Stimulated activated CD4-positive, alpha-beta T cell treated with anti-CD3 and anti-CD28 coated beads, Interleukin-1b, Interleukin-23, amount 100 ng/mL, for 24 hours (primary cell): Measurements from ENCODE around the gene ABCA3.
"Not testable (repeated sequence)": the region's sequence is repeated elsewhere in the genome, so short reads cannot be mapped to it uniquely, and the experiment has no call there.

ENCODE experiments used
- DNase-seq, 4 experiments: peaks; one replicate each; pipeline ENCODE4 v3.0.0-alpha.2; 2020; ENCODE audit warnings: low read depth in 4 of 4, low spot score in 1 of 4

The ABCA3 gene

DNA sequence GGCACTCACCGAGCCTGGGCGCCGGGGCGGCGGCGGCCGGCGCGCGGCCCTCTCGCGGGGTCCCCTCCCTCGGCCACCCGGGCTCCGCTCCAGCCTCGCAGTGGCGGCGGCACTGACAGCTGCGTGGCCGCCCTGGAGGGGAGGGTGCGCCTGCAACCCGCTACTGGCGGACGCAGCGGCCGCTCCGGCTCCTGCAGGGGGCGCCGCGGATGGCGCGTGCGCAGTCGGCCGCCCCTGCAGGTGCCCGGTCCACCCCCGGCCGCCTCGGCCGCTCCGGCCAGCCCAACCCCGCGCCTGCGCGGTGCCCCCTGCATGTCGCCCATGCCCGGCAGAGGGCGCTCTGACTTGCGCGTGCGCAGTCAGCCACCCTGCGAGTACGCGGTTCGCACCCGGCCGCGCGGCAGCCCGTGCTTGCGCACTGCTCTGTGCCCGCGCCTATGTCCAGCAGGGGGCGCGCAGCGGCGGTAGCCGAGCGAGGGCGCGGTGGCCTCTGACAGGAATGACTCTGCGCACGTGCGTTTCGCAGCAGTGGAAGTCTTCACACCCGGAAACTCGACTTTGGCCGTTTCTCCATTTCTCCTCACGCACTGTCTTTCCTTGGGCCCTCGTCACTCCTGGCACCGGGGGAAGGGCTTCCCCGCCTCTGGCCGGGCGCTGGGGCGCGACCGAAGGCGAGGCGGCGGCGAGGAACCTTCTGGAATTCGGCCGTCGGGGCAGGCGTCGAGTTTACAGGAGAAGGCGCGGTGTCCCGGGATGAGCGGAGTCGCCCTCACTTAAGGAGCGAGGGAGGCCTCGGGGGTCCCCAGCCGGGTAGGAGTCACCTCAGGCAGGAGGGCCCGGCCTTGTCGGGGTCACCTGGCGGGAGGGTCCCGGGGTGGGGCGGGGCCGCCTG is at the start of gene ABCA3:
Gene ABCA3, minus strand, starts transcription at position 165 of the 892 bp plus-strand sequence. CDS start 14,262 bp downstream, outside the sequence.
- peak; percentile 75 to 94 (median 90) for DNase-seq

DNA sequence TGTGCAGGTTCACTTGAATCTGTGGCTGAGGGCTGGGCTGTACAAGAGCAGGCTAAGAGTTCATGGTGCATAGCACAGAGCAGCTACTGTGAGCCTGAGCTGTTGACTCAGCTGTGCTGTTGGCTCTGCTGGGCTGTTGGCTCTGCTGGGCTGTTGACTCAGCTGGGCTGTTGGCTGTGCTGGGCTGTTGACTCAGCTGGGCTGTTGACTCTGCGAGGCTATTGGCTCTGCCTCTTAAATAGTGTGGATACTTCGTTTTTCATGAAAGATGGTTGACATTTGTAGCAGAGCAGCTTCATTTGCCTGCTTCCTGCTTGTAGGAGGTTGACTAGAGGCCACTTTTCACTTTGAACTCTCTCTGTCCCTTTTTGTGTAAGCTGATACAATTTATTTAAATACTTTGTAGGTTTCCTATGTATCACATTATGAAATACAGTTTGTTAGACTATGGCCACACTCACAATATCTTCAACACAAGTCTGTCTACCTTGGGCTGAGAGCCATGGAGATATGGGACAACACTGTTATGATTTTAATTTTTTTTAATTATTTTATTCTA is 48.4 kb upstream of the ABCA3 start:
- DNase-seq: no peak

DNA sequence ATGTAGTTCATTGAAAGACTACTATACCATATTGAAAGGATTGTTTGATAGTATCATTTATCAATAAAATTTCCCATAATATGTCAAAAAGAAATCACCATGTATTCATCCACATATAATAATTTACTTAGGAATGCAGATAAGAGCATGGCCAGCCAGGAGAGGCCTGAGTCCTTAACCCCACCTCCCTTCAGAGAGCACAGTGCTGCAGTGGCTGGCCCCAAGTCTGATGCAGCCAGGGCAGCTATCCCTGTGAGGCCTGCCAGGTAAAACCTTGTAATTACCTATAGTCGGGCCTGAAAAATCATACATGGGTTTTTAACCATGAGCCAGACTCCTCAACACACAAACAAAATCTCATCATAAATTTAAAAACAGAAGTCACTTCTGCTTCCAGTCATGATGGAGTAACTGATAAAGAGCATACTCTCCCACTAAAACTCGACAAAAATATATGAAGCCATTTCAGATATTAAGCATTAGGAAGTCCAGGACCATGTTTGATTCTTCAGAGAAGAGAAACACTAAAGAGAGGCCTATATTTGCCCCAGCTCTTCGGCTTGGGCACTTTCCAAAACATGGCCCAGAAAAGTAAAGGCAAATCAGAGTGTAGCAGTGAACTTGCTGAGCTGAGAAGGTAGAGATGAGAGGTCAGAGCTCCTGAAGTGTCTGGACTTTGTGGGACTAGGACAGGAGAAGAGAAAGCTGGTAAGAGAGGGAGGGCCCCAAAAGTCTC is 47.8 kb upstream of the ABCA3 start:
- DNase-seq: no peak

DNA sequence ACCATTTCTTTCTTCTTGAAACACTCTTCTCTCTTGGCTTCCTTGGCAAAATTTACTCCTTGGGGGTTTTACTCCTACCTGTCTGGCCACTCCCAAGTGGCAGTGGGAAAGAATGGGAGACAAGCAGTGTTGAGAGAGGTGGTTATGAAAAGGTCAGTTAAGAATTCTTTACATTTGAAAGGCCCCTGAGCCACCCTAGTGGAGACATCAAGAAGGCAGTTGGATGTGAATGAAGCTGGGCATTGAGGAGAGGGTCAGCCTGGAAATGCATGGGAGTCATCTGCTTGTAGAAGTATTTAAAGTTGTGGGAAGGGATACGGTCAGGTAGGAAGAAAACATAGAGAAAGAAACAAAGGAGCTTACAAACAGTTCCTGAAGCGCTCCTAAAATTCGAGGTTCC is 46.5 kb upstream of the ABCA3 start:
- no peak for DNase-seq

DNA sequence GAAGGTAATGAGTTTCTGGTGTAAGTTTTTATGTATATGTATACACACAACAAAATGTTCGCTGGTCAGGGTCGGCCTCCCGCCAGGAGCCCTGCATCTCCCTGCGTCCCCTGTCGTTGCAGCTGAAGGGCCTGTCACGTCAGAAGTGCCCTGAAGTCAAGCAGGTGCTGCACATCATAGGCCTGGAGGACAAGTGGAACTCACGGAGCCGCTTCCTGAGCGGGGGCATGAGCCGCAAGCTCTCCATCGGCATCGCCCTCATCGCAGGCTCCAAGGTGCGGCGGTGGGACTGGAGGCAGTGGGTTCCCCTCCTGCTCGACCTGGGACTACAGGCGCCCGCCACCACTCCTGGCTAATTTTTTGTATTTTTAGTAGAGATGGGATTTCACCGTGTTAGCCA is 45.5 kb upstream of the ABCA3 start:
- DNase-seq: not testable (repeated sequence)

DNA sequence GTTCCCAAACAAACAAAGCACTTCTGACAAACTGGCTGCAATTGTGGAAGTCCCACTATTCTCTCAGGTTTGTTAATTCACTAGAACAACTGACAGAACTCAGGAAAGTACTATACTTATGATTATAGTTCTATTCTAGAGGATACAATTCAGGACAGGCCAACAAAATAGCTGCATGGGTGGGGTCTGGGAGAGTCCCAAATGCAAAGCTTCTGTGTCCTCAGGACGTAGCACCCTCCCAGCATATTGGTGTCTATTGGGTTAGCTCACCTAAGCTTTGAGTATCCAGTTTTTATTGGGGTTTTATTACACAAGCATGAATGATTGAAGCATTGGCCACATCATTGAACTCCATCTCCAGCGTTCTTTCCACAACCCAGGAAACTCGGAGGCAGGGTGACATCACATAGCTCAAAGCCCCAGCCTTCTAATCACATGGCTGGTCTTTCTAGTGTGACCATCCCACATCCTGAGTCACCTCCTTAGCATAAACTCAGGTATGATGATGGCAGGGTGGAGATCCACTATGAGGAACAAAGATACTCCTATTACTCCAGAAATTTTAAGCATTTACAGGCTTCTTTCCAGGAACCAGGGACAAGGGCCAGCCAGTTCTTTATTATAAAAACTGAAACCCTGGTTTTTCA is 44.8 kb upstream of the ABCA3 start:
- no peak for DNase-seq

DNA sequence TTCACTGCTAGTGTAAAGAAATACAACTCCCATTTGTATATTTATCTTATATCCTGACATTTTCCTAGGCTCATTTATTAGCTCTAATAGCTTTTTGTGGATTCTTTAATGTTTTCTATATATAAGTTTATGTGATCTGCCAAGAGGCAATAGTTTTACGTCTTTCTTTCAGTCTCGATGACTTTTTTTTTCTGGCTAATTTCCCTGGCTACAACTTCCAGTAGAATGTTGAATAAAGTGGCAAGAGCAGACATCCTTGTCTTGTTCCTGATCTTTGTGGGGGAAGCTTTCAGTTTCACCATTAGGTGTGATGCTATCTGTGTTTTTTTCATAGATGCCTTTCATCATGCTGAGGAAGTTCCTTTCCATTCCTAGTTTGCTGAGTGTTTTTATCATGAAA is 43.9 kb upstream of the ABCA3 start:
- DNase-seq: no peak

DNA sequence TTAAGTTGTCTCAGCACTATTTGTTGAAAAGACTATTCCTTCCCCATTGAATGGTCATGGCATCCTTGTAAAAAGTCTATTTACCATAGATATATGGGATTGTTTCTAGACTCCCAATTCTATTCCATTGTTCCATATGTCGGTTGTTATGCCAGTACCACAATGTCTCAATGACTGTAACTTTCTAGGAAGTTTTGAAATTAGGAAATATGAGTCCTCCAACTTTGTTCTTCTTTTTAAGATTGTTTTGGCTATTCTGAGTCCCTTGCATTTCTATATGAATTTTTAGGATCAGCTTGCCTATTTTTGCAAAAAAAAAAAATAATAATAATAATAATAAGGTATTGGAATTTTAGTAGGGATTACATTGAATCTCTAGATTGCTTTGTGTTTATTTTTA is 43.0 kb upstream of the ABCA3 start:
- no peak for DNase-seq

DNA sequence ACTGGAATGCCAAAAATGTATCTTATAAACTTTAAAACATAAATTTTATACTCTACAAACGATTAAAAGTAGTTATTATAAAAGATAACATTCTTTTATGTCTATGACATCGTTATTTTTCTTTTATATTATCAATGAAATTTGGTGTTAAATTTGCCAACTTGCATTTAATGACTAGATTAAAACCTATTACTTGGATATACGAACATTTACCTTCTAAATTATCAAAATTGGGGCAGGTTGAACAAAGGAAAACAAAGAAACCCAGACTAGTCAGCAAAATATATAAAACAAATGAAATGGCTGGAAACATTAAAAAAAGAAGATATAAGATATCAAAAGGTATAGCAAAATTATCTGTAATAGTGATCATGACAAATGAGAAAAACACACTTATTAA is 34.1 kb upstream of the ABCA3 start:
- no peak for DNase-seq

DNA sequence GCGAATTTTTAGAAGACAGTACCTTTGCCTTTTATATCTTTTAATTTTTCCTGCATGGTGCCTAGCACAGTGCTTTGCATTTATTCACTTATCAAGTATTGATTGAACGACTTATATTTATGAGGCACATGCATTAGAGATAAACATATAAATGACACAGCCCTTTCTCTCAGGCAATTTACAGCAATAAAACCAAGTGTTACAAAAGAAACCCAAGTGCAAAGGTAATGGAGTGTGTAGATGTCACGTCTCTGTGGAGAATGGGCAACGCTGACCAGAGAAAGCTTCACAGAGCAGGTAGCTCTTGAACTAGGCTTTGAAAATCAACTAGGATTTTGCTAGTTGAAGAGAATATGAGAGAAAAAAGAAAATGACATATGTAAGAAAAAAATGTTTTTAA is 32.6 kb upstream of the ABCA3 start:
- no peak for DNase-seq

DNA sequence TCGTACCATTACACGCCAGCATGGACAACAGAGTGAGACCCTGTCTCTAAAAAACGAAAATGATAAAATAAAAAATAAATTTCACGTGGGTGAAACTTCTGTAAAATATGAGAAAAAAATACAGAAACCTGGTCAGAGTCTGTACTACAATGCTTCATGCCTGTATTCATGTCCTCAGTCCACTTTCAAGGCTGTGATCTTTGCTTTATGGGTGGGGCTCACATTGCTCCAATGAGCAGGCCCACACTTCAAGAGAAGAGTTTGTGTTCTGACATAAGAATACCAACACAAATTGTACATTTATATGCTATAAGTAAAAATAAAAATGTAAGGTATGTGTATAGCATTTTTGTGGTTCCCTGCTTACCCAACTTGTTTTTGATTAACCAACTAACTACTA is 32.2 kb upstream of the ABCA3 start:
- DNase-seq: no peak

DNA sequence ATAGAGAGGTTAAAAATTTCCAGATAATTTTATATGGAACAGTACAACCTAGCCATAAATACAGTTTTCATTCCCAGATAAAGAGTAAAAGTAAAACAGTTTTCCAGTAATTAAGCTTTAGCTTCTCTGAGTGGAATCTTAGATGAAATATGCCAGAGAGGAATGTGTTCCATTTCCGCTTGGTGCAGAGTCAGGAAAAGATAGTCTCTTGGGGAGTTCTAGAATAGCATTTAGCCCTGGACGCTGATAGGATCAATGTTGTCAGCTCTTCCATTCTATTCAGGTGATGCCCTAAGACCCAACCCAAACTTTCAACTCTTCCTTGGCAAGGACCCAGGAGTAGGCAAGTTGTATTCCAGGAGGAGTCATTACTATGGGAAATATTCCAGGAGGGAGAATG is 30.9 kb upstream of the ABCA3 start:
- DNase-seq: no peak

DNA sequence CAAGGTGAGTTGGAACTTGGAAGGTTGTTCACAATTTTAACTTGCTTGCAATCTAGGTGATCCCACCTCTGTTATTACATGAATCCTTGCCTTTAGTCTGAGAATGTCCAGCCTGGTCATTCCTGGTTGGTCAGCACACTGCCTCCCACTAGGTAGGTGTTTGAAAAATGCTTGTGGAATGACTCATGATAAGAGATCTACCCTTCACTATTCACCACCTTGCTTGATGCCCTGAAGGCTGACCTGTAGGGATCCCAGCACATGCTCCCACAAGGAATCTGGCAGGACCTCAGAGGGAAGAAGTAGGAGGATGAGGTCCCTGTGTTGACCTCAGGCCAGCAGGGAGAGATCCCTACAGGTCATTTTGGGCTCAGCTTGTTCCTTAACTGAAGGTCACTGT is 30.2 kb upstream of the ABCA3 start:
- no peak for DNase-seq

DNA sequence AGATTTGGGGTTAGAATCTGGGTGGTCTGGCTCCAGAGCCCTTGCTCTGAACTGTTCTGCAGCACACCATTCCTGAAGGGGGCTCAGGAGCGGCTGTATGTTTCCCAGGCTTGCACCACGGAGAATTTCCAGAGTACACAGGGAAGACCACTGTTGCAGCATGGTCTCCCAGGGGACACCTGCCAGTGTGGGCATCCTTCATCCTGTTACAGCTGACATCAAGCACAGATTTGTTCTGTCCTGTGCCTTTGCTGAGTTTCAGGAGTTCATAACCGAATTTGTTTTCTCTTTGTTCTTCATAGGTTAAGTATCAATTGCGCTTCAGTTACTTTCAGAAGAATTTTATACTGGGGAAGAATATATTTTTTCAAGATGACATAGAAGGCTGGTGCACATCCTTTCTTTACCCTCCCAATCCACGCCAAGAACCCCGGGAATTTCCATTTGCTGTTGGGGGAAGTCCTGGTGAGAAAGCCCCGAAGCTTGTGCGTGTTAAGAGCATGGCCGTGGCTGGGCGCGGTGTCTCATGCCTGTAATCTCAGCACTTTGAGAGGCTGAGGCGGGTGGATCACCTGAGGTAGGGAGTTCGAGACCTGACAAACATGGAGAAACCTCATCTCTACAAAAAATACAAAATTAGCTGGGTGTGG is 26.3 kb upstream of the ABCA3 start:
- DNase-seq: no peak

DNA sequence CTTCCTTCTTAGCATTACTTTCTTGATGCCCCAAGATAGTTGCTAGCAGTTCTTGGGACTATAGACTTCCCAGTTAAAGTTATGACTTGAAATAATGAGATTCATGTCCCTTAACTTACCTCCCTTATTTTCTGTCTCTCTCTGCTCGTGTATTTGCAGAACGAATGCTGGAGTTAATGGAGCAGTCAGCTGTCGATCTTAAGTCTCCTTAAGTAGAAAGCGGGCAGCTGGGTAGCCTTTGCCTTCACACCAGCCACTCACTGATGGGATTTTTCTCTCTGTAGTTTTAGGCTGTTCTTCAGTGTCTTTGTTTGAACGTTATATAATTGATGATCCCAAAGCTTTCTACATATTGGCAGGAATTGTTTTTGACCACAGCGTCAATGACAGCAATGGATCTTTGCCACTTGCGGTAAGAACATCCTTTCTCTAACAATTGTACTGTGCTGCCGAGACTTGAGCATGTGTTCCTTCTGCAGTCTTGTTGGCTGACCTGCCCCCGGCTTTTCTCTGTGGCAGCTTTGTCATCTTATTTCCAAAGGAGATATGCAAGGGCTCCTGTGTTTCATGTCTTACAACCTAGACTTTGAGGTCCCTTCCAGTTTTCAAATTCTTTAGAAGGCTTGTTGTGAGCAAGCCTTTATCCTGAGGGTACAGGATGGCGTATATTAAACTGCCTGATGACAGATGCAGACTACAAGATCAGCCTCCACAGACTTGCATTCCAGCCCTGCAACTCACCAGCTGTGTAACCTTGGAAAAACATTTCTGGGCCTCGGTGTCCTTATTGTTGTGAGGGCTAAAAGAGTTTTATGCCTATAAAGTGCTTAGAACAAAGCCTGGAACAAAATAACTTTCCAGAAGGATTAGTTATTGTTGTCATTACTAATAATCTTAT is 25.1 kb upstream of the ABCA3 start:
- DNase-seq: no peak

DNA sequence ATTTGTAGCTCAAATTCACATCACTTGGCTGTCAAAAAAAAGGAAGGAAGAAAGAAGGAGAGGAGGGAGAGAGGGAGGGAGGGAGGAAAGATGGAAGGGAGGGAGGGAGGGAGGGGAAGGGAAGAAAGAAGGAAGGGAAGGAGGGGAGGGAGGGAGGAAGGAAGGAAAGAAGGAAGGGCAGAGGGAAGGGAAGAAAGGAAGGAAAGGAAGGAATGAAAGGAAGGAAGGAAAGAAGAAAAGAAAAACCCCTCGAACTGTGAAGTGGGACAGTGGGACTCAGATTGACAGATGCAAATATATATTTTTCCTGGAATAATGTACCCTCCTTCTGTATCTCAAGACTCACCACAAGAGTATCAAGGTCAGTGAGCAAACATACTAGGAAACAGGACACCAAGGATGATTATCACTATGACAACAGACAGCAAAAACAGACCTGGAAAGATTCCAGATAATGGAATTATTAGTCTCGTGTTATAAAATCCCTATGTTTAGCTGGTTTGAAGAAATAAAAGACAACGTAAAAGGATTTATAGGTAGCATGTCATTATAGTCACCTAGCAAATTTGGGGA is 24.2 kb upstream of the ABCA3 start:
- DNase-seq: no peak

DNA sequence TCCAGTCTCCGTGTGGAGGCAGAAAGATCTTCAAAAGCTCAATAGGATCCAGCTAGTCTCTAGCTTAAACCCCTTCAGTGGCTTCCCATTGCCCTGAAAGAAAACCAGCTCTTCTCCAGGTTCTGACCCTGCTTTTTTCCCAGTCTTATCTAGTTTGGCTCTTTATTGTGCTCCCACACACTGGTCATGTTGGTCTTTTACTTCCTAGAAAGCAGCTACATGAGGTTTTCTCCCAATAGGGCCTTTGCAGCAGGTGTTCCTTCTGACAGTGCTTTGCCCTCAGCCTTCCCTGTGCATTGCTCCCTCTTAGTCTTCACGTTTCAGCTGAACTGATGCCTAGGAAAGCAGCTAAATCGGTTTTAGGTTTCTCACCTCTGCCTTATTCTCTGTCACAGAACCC is 21.7 kb upstream of the ABCA3 start:
- DNase-seq: no peak

DNA sequence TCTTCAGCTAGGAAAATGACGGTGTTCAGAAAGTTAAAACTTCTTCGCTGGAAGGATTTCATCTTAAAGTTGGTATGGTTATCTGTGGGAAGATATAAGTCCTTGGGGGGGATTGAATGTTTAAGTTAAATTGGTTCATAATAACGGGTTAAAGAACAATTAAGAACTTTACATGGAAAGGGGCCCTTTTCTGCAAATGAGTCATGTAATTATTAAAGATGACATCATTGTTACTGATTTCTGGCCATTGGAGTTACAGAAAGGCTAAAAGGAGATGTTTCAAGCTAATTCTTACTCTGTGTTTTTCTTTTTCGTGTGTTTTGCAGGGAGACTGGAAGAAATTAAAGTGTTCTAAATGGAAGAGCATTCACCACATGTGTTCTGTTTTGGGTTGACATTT is 20.6 kb upstream of the ABCA3 start:
- DNase-seq: no peak

DNA sequence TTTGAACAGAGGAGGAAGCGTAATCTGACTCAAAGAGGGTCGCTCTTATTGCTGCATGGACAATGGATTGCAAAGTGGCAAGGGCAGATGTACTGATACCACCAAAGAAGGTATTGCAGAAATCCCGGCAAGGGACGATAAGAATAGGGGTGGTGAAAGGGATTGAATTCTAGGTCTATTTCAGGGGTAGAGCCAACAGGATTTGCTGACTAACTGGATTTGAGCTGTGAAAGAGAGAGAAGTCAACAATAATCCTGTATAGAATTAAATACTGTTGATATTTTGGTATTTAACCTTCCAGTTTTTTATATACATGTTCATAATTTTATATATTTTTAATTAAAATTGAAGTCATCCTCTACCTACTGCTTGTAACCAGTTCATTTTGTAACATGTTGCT is 19.4 kb upstream of the ABCA3 start:
- DNase-seq: no peak

DNA sequence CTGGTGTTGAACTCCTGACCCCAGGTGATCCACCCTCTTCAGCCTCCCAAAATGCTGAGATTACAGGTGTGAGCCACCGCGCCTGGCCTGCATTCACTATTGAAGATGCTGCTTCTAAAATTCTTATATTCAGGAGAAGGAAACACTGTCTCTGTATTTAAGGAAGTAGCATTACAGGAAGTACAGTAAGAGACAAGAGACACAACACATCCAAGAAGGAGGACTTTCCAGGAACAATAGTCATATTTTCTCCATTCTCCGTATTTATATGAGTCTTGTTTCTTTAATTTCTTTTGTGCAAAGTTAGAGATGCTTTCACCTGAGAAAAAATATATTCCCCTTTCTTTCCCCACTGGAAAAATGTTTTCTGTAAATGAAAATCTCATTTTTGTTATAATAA is 18.3 kb upstream of the ABCA3 start:
- DNase-seq: no peak
